HEK293 (cell line): ENCODE data around the gene TRIM33.

ENCODE experiments used
- CTCF ChIP-seq: fragments of 450-650 bp; formaldehyde crosslinking; IDR thresholded peaks from 2 replicates; pipeline ENCODE4 v1.5.1; 2016; ENCODE audit warnings: missing biosample characterization, missing genetic modification characterization
- GLIS1 ChIP-seq: fragments of 450-650 bp; formaldehyde crosslinking; IDR thresholded peaks from 2 replicates; pipeline ENCODE4 v1.5.1; 2016; ENCODE audit warnings: missing biosample characterization, missing genetic modification characterization
- PATZ1 ChIP-seq: fragments of 450-650 bp; formaldehyde crosslinking; IDR thresholded peaks from 2 replicates; pipeline ENCODE4 v1.5.1; 2016; ENCODE audit warnings: missing biosample characterization, missing genetic modification characterization
- PRDM10 ChIP-seq: fragments of 450-650 bp; formaldehyde crosslinking; IDR thresholded peaks from 2 replicates; pipeline ENCODE4 v1.5.1; 2016; ENCODE audit warnings: missing biosample characterization, missing genetic modification characterization
- REPIN1 ChIP-seq: fragments of 450-650 bp; formaldehyde crosslinking; IDR thresholded peaks from 2 replicates; pipeline ENCODE4 v1.5.1; 2017; ENCODE audit warnings: missing biosample characterization, missing genetic modification characterization, low read depth
- TRIM28 ChIP-seq: IDR thresholded peaks from 2 replicates; pipeline ENCODE4 v1.6.1; 2011; ENCODE audit warnings: low read length, control low read depth, borderline replicate concordance
- YY1 ChIP-seq: fragments of 450-650 bp; formaldehyde crosslinking; IDR thresholded peaks from 2 replicates; pipeline ENCODE4 v1.5.1; 2018; ENCODE audit warnings: missing biosample characterization, missing genetic modification characterization
- ZBTB26 ChIP-seq: fragments of 450-650 bp; formaldehyde crosslinking; optimal IDR thresholded peaks from 2 replicates; pipeline ENCODE3; 2016; ENCODE audit warnings: missing biosample characterization, mild to moderate bottlenecking, missing genetic modification characterization
- ZNF121 ChIP-seq: fragments of 450-650 bp; formaldehyde crosslinking; IDR thresholded peaks from 2 replicates; pipeline ENCODE4 v1.5.1; 2016; ENCODE audit warnings: missing biosample characterization, missing genetic modification characterization
- ZNF324 ChIP-seq: fragments of 450-650 bp; formaldehyde crosslinking; IDR thresholded peaks from 2 replicates; pipeline ENCODE4 v1.5.1; 2016; ENCODE audit warnings: missing biosample characterization, missing genetic modification characterization
- ZNF416 ChIP-seq: fragments of 450-650 bp; formaldehyde crosslinking; IDR thresholded peaks from 2 replicates; pipeline ENCODE4 v1.5.1; 2016; ENCODE audit warnings: missing biosample characterization, missing genetic modification characterization
- ZNF629 ChIP-seq: fragments of 450-650 bp; formaldehyde crosslinking; IDR thresholded peaks from 2 replicates; pipeline ENCODE4 v1.5.1; 2017; ENCODE audit warnings: missing biosample characterization, missing genetic modification characterization
- ZNF843 ChIP-seq: fragments of 450-650 bp; formaldehyde crosslinking; IDR thresholded peaks from 2 replicates; pipeline ENCODE4 v1.5.1; 2016; ENCODE audit warnings: missing biosample characterization, missing genetic modification characterization

- TF ChIP-seq PRDM10 (tag by site-specific recombination) (no peak), REPIN1 (tag by site-specific recombination) (no peak), ZNF843 (tag by site-specific recombination) (no peak), PATZ1 (tag by site-specific recombination) (no peak), TRIM28 (no peak), YY1 (tag by site-specific recombination) (no peak), ZNF121 (tag by site-specific recombination) (no peak), GLIS1 (tag by site-specific recombination) (no peak), CTCF (no peak), ZNF324 (no peak), ZBTB26 (tag by site-specific recombination) (no peak), ZNF416 (tag by site-specific recombination) (no peak), ZNF629 (tag by site-specific recombination) (no peak)
Measured at GRCh38 chr1:114431026-114431425, 80.0 kb downstream of the TRIM33 start.
